Measurements from ENCODE around the gene SPNS2.

GRCh38 chr17:4539025-4539424 is 40.3 kb downstream of the SPNS2 start:
- TF ChIP-seq, protein P1, sequence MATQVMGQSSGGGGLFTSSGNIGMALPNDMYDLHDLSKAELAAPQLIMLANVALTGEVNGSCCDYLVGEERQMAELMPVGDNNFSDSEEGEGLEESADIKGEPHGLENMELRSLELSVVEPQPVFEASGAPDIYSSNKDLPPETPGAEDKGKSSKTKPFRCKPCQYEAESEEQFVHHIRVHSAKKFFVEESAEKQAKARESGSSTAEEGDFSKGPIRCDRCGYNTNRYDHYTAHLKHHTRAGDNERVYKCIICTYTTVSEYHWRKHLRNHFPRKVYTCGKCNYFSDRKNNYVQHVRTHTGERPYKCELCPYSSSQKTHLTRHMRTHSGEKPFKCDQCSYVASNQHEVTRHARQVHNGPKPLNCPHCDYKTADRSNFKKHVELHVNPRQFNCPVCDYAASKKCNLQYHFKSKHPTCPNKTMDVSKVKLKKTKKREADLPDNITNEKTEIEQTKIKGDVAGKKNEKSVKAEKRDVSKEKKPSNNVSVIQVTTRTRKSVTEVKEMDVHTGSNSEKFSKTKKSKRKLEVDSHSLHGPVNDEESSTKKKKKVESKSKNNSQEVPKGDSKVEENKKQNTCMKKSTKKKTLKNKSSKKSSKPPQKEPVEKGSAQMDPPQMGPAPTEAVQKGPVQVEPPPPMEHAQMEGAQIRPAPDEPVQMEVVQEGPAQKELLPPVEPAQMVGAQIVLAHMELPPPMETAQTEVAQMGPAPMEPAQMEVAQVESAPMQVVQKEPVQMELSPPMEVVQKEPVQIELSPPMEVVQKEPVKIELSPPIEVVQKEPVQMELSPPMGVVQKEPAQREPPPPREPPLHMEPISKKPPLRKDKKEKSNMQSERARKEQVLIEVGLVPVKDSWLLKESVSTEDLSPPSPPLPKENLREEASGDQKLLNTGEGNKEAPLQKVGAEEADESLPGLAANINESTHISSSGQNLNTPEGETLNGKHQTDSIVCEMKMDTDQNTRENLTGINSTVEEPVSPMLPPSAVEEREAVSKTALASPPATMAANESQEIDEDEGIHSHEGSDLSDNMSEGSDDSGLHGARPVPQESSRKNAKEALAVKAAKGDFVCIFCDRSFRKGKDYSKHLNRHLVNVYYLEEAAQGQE (IDR thresholded peaks at IDR 0.05; ENCODE audit: unreplicated experiment): no peak
- TF ChIP-seq EZH2 (IDR thresholded peaks at IDR 0.05; ENCODE audit: low read depth, unreplicated experiment) (no peak), ETS1 (IDR thresholded peaks at IDR 0.05) (no peak), EZH2phosphoT487 (IDR thresholded peaks at IDR 0.05; ENCODE audit: unreplicated experiment) (no peak), POLR2AphosphoS5 (IDR thresholded peaks at IDR 0.05; ENCODE audit: low read depth) (no peak), ZNF462 (CRISPR knock-in tag; IDR thresholded peaks at IDR 0.05) (no peak), NANOG (IDR thresholded peaks at IDR 0.05; ENCODE audit: borderline replicate concordance) (no peak), CREB1 (CRISPR knock-in tag; IDR thresholded peaks at IDR 0.05; ENCODE audit: low read depth) (no peak)
- TF ChIP-seq, protein P2, sequence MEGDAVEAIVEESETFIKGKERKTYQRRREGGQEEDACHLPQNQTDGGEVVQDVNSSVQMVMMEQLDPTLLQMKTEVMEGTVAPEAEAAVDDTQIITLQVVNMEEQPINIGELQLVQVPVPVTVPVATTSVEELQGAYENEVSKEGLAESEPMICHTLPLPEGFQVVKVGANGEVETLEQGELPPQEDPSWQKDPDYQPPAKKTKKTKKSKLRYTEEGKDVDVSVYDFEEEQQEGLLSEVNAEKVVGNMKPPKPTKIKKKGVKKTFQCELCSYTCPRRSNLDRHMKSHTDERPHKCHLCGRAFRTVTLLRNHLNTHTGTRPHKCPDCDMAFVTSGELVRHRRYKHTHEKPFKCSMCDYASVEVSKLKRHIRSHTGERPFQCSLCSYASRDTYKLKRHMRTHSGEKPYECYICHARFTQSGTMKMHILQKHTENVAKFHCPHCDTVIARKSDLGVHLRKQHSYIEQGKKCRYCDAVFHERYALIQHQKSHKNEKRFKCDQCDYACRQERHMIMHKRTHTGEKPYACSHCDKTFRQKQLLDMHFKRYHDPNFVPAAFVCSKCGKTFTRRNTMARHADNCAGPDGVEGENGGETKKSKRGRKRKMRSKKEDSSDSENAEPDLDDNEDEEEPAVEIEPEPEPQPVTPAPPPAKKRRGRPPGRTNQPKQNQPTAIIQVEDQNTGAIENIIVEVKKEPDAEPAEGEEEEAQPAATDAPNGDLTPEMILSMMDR (conservative IDR thresholded peaks at IDR 0.05; ENCODE audit: low read depth in 2 of 2): no peak

Data from GM23338 (cell line).